Measurements from ENCODE around the gene PCSK7. TPM values are rescaled to one million over a fixed set of nuclear protein-coding genes. Genes with fewer than 3 reads are reported as not detected.

The PCSK7 gene
- total and polyA plus RNA-seq, 2 of the 8 experiments (the other 6 are each of a cell fraction or from before 2014, with no cell fraction given), result 23.4 to 38.5 TPM

DNA sequence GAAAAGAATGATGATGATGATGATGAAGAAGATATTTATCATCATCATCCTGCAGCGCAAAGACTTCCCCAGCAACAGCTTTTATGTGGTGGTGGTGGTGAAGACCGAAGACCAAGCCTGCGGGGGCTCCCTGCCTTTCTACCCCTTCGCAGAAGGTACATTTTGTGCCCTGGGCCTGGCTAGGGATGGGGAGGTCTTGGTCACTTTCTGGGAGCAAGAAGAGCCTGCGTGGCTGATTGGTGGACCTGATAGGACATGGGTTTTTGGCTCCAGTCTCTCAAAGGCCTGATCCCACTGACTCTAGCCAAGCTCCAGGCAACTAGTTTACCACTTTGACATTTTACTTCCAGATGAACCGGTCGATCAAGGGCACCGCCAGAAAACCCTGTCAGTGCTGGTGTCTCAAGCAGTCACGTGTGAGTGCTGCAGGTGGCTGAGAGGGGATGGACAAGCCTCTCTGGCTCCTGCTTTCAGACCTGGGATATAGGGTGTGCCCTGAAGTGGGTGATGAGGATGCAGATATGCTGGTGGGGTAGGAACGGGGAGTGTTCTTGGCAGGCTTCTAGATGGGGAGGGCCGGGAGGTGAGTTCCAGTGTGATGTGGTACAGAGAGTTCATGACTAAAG, 48.0 kb downstream of the PCSK7 start:
- H2BK20ac ChIP-seq (ENCODE audit: low read length), result no peak overlapping the region
- H3K56ac ChIP-seq (replicated peaks; ENCODE audit: insufficient read length, low read depth, low read length), result no peak overlapping the region
- H3K9me3 ChIP-seq (ENCODE audit: insufficient read depth in 2 of 2, low read depth in 1 of 2, low read length in 1 of 2), result no peaks in the 10 kb centered on the region
- H2BK120ac ChIP-seq (replicated peaks; ENCODE audit: low read depth, low read length), result no peak overlapping the region
- H2BK12ac ChIP-seq (ENCODE audit: low read depth, low read length), result no peak overlapping the region
- no peak overlapping the region for H2BK5ac ChIP-seq (ENCODE audit: low read depth, low read length)
- no peak for TF ChIP-seq MAFK (IDR thresholded peaks at IDR 0.05; ENCODE audit: low read depth, low read length)
- TF ChIP-seq PHF8 (conservative IDR thresholded peaks at IDR 0.05; ENCODE audit: low read depth, low read length), result no peak
- no peak for TF ChIP-seq SIRT6 (IDR thresholded peaks at IDR 0.05; ENCODE audit: low read length)
- no peak for TF ChIP-seq BACH1 (IDR thresholded peaks at IDR 0.05; ENCODE audit: low read length)
- no peak overlapping the region for H3K14ac ChIP-seq (ENCODE audit: insufficient read length)
- FAIRE-seq (no peak), DNase-seq (ENCODE audit: low read depth in 1 of 2, low spot score in 2 of 2) (no peak)
- no peak overlapping the region for H3K4me3 ChIP-seq (ENCODE audit: extremely low read depth in 1 of 4, insufficient read depth in 2 of 4, low read depth in 3 of 4, low read length in 4 of 4)
- peaks cover 4 to 14% (median 12%) of the 10 kb centered on the region in 4 experiments; a peak in 6 of 7 replicates for H3K4me1 ChIP-seq (replicated peaks in 1 of 4; ENCODE audit: control insufficient read depth in 3 of 4, insufficient read depth in 4 of 4, low read length in 3 of 4)
- ChIA-PET POLR2A (ENCODE audit: partially characterized antibody) (interaction anchor here (0.6 to 12.6 kb wide), 4 partner anchors 18 to 1609 kb away, joined by 4 to 153 read pairs (median 6); partner anchors contain the start of genes PAFAH1B2 and TAGLN), CTCF (ENCODE audit: partially characterized antibody) (interaction anchor here (0.6 to 14.0 kb wide), 6 partner anchors 15 to 392 kb away, joined by 3 to 359 read pairs (median 16); partner anchors contain the start of genes APOA5, PCSK7, RNF214 and TAGLN)
- H3K4ac ChIP-seq (replicated peaks; ENCODE audit: insufficient read length, low read depth, low read length), result no peak overlapping the region
- no peak overlapping the region for H4K8ac ChIP-seq (ENCODE audit: extremely low read depth, insufficient read depth, low read length)
- H3K23me2 ChIP-seq (ENCODE audit: low read depth, low read length), result peaks cover 7% of the 10 kb centered on the region
- no peak overlapping the region for H3K4me2 ChIP-seq (ENCODE audit: insufficient read depth in 1 of 2, low read depth in 2 of 2, low read length in 2 of 2)
- peaks cover 0 to 4% (median 2%) of the 10 kb centered on the region in 4 experiments; a peak in 1 of 8 replicates for H3K36me3 ChIP-seq (ENCODE audit: control insufficient read depth in 2 of 4, insufficient read depth in 4 of 4, low read length in 3 of 4)
- H3K27me3 ChIP-seq (replicated peaks in 1 of 4; ENCODE audit: control insufficient read depth in 3 of 4, extremely low read depth in 1 of 4, insufficient read depth in 3 of 4, low read length in 3 of 4), result no peaks in the 10 kb centered on the region
- H2BK15ac ChIP-seq (ENCODE audit: low read length), result no peak overlapping the region
- H3K79me2 ChIP-seq (ENCODE audit: control insufficient read depth in 1 of 2, insufficient read depth in 2 of 2, low read length in 2 of 2), result no peaks in the 10 kb centered on the region
- H3K27ac ChIP-seq (ENCODE audit: low read depth, low read length), result no peak overlapping the region
- no peak overlapping the region for H3K9ac ChIP-seq (replicated peaks in 1 of 4; ENCODE audit: extremely low read depth in 1 of 4, low read depth in 3 of 4, low read length in 3 of 4)
- H2AK5ac ChIP-seq (ENCODE audit: low read depth, low read length), result no peak overlapping the region
- 90% methylated on average over 11 of the region's 11 CpGs; no CpG with 5 or more reads in 1 of the 2 experiments for whole genome bisulfite sequencing, 2 experiments (ENCODE audit: extremely low coverage in 1 of 2, insufficient coverage in 1 of 2, insufficient read length in 1 of 2, insufficient replicate concordance in 2 of 2, low coverage in 1 of 2, low lambda C conversion rate in 2 of 2, missing lambda C conversion rate in 1 of 2)
- no peak overlapping the region for H3K18ac ChIP-seq (ENCODE audit: extremely low read depth, low read length)
- no peak overlapping the region for H4K5ac ChIP-seq (ENCODE audit: insufficient read length, low read depth, low read length)
- no peak overlapping the region for H4K91ac ChIP-seq (replicated peaks; ENCODE audit: insufficient read length, low read length)
- H4K20me1 ChIP-seq (replicated peaks in 1 of 2; ENCODE audit: control insufficient read depth in 1 of 2, insufficient read depth in 2 of 2, low read length in 2 of 2), result peaks cover 0 to 6% of the 10 kb centered on the region in 2 experiments
- no peak overlapping the region for H2AFZ ChIP-seq (ENCODE audit: low read length)
- no peaks in the 10 kb centered on the region for H3K79me1 ChIP-seq (ENCODE audit: low read depth, low read length)
- H3K23ac ChIP-seq (ENCODE audit: insufficient read length), result no peak overlapping the region

Data from H1 (cell line).